Neural cell (in vitro differentiated cells): ENCODE data around the gene TOGARAM2. TPM values are rescaled to one million over a fixed set of nuclear protein-coding genes. Genes with fewer than 3 reads are reported as not detected.

Source experiments
- H2AFZ ChIP-seq: fragments of 200-600, 300-800 bp; sonication (generic), shearing (Covaris generic); 2 replicates; pipeline ENCODE4 v1.6.0; 2014; ENCODE audit warnings: low read depth, mild to moderate bottlenecking, antibody characterized with exemption, low read length, moderate library complexity
- H3F3A ChIP-seq: fragments of 200-600 bp; shearing (Covaris generic); 2 replicates; pipeline ENCODE4 v1.6.1; 2016; ENCODE audit warnings: mild to moderate bottlenecking, moderate library complexity, mixed read lengths, antibody characterized with exemption, low read length; ENCODE audit not compliant: insufficient read depth, poor library complexity, severe bottlenecking
- H3K27ac ChIP-seq: fragments of 200-600, 300-800 bp; sonication (generic), shearing (Covaris generic); 2 replicates; pipeline ENCODE4 v1.5.1; 2014; ENCODE audit warnings: mild to moderate bottlenecking, low read length, moderate library complexity
- H3K27me3 ChIP-seq: fragments of 300-800, 200-600 bp; sonication (generic), shearing (Covaris generic); 2 replicates; pipeline ENCODE4 v1.6.0; 2014; ENCODE audit warnings: mild to moderate bottlenecking, low read depth, low read length, moderate library complexity; ENCODE audit not compliant: insufficient read depth
- H3K36me3 ChIP-seq: fragments of 300-800, 200-600 bp; sonication (generic), shearing (Covaris generic); 2 replicates; pipeline ENCODE4 v1.5.1; 2014; ENCODE audit warnings: mild to moderate bottlenecking, antibody characterized with exemption, low read length, moderate library complexity; ENCODE audit not compliant: insufficient read depth
- H3K4me2 ChIP-seq: fragments of 300-800, 200-600 bp; sonication (generic), shearing (Covaris generic); 2 replicates; pipeline ENCODE4 v1.6.0; 2014; ENCODE audit warnings: mild to moderate bottlenecking, low read length
- H3K4me3 ChIP-seq: fragments of 300-800, 200-600 bp; sonication (generic), shearing (Covaris generic); 2 replicates; pipeline ENCODE4 v1.5.1; 2014; ENCODE audit warnings: mild to moderate bottlenecking, low read length, moderate library complexity
- H3K79me2 ChIP-seq: fragments of 200-600 bp; shearing (Covaris generic); replicated peaks from 2 replicates; pipeline ENCODE4 v1.6.0; 2014; ENCODE audit warnings: mild to moderate bottlenecking, low read length, moderate library complexity; ENCODE audit not compliant: insufficient read depth
- H3K9ac ChIP-seq: fragments of 300-800, 200-600 bp; sonication (generic), shearing (Covaris generic); 2 replicates; pipeline ENCODE4 v1.6.1; 2016; ENCODE audit warnings: mild to moderate bottlenecking, low read length, mixed read lengths
- H3K9me2 ChIP-seq: fragments of 200-600 bp; shearing (Covaris generic); 2 replicates; pipeline ENCODE4 v1.6.1; 2016; ENCODE audit warnings: mild to moderate bottlenecking, low read length, mixed read lengths; ENCODE audit not compliant: insufficient read depth
- H3K9me3 ChIP-seq: fragments of 200-600, 300-800 bp; sonication (generic), shearing (Covaris generic); 2 replicates; pipeline ENCODE4 v1.6.1; 2016; ENCODE audit warnings: mild to moderate bottlenecking, mixed run types, low read length, moderate library complexity, mixed read lengths
- H4K20me1 ChIP-seq: fragments of 200-600 bp; shearing (Covaris generic); 2 replicates; pipeline ENCODE4 v1.6.1; 2016; ENCODE audit warnings: mild to moderate bottlenecking, mixed run types; ENCODE audit not compliant: insufficient read depth
- EP300 ChIP-seq: fragments of 450-650 bp; conservative IDR thresholded peaks from 2 replicates; pipeline ENCODE4 v1.6.1; 2014; ENCODE audit warnings: antibody characterized with exemption, mild to moderate bottlenecking, moderate library complexity; ENCODE audit not compliant: poor library complexity, severe bottlenecking
- EZH2 ChIP-seq: fragments of 200-600, 300-800 bp; shearing (Covaris generic), sonication (generic); IDR thresholded peaks from 2 replicates; pipeline ENCODE4 v1.6.1; 2014; ENCODE audit warnings: antibody characterized with exemption, low read length, borderline replicate concordance, mild to moderate bottlenecking; ENCODE audit not compliant: insufficient read depth, poor library complexity, severe bottlenecking
- MXI1 ChIP-seq: fragments of 450-650 bp; conservative IDR thresholded peaks from 2 replicates; pipeline ENCODE4 v1.6.1; 2014; ENCODE audit warnings: antibody characterized with exemption, mild to moderate bottlenecking; ENCODE audit not compliant: poor library complexity, severe bottlenecking
- POLR2AphosphoS5 ChIP-seq: IDR thresholded peaks from 2 replicates; pipeline ENCODE4 v1.6.1; 2012
- RAD21 ChIP-seq: fragments of 450-650 bp; conservative IDR thresholded peaks from 2 replicates; pipeline ENCODE4 v1.6.1; 2014; ENCODE audit warnings: antibody characterized with exemption, mild to moderate bottlenecking, moderate library complexity
- SMC3 ChIP-seq: fragments of 450-650 bp; conservative IDR thresholded peaks from 2 replicates; pipeline ENCODE4 v1.6.1; 2014; ENCODE audit warnings: antibody characterized with exemption, mild to moderate bottlenecking, moderate library complexity; ENCODE audit not compliant: poor library complexity
- TAF1 ChIP-seq: IDR thresholded peaks from 2 replicates; pipeline ENCODE4 v1.6.1; 2012; ENCODE audit warnings: low read depth
- polyA plus RNA-seq: library from polyadenylated mRNA; depleted of rRNA; stranded (reverse); fragments of >200 nt; gene quantifications from 2 replicates; pipeline ENCODE4 v1.2.3, GENCODE V29; 2014
- TF ChIP-seq, protein P1 (sequence below): IDR thresholded peaks from 2 replicates; pipeline ENCODE4 v1.6.1; 2012; ENCODE audit warnings: borderline replicate concordance
- TF ChIP-seq, protein P2 (sequence below): fragments of 450-650 bp; IDR thresholded peaks from 2 replicates; pipeline ENCODE4 v1.5.1; 2014; ENCODE audit warnings: antibody characterized with exemption, mild to moderate bottlenecking, moderate library complexity; ENCODE audit not compliant: poor library complexity, severe bottlenecking

TOGARAM2 gene
- polyA plus RNA-seq, 1 donor from 2014 or later, result 0.10 TPM

DNA sequence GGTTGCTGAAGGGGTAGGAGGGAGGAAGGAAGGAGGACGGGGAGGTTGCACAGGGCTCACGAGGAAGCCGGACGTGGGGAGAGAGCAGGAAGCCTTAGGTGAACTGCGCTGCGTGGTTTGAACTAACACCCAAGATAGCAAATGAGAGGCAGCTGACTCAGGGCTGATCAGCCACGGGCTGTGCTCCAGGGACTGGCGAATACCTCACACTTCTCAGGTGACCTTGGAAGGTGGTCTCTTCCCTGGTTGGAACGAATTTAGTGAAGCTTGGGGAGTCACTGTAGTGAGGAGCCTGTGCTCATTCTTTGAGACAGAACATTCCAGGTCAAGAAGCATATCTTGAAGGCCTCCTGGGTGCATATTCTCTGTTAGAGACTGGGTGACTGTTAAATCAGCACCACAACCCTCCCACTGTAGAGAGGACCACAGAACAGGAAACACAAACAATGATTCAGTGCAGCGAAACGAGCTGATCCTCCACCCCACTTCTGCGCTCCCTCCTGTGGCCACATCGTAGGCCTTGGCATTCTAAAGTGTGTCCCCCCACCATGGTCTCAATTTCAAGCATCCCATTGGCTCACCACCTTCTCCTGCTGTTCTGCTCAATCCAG lies 33.8 kb downstream of the TOGARAM2 start:
- Histone ChIP-seq H3K4me3 (no peak overlapping the region), H3K9me3 (no peaks in the 10 kb centered on the region), H3K36me3 (no peaks in the 10 kb centered on the region), H3F3A (no peaks in the 10 kb centered on the region), H4K20me1 (no peaks in the 10 kb centered on the region), H3K27me3 (no peaks in the 10 kb centered on the region), H3K27ac (no peak overlapping the region), H2AFZ (no peak overlapping the region), H3K9me2 (no peaks in the 10 kb centered on the region), H3K4me2 (no peak overlapping the region), H3K79me2 (no peaks in the 10 kb centered on the region), H3K9ac (no peak overlapping the region)
- TF ChIP-seq, protein P1, sequence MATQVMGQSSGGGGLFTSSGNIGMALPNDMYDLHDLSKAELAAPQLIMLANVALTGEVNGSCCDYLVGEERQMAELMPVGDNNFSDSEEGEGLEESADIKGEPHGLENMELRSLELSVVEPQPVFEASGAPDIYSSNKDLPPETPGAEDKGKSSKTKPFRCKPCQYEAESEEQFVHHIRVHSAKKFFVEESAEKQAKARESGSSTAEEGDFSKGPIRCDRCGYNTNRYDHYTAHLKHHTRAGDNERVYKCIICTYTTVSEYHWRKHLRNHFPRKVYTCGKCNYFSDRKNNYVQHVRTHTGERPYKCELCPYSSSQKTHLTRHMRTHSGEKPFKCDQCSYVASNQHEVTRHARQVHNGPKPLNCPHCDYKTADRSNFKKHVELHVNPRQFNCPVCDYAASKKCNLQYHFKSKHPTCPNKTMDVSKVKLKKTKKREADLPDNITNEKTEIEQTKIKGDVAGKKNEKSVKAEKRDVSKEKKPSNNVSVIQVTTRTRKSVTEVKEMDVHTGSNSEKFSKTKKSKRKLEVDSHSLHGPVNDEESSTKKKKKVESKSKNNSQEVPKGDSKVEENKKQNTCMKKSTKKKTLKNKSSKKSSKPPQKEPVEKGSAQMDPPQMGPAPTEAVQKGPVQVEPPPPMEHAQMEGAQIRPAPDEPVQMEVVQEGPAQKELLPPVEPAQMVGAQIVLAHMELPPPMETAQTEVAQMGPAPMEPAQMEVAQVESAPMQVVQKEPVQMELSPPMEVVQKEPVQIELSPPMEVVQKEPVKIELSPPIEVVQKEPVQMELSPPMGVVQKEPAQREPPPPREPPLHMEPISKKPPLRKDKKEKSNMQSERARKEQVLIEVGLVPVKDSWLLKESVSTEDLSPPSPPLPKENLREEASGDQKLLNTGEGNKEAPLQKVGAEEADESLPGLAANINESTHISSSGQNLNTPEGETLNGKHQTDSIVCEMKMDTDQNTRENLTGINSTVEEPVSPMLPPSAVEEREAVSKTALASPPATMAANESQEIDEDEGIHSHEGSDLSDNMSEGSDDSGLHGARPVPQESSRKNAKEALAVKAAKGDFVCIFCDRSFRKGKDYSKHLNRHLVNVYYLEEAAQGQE, result no peak
- no peak for TF ChIP-seq SMC3
- no peak for TF ChIP-seq EZH2
- TF ChIP-seq, protein P2, sequence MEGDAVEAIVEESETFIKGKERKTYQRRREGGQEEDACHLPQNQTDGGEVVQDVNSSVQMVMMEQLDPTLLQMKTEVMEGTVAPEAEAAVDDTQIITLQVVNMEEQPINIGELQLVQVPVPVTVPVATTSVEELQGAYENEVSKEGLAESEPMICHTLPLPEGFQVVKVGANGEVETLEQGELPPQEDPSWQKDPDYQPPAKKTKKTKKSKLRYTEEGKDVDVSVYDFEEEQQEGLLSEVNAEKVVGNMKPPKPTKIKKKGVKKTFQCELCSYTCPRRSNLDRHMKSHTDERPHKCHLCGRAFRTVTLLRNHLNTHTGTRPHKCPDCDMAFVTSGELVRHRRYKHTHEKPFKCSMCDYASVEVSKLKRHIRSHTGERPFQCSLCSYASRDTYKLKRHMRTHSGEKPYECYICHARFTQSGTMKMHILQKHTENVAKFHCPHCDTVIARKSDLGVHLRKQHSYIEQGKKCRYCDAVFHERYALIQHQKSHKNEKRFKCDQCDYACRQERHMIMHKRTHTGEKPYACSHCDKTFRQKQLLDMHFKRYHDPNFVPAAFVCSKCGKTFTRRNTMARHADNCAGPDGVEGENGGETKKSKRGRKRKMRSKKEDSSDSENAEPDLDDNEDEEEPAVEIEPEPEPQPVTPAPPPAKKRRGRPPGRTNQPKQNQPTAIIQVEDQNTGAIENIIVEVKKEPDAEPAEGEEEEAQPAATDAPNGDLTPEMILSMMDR, result no peak
- TF ChIP-seq MXI1, result no peak
- TF ChIP-seq POLR2AphosphoS5, result no peak
- no peak for TF ChIP-seq TAF1
- no peak for TF ChIP-seq EP300
- TF ChIP-seq RAD21, result no peak

DNA sequence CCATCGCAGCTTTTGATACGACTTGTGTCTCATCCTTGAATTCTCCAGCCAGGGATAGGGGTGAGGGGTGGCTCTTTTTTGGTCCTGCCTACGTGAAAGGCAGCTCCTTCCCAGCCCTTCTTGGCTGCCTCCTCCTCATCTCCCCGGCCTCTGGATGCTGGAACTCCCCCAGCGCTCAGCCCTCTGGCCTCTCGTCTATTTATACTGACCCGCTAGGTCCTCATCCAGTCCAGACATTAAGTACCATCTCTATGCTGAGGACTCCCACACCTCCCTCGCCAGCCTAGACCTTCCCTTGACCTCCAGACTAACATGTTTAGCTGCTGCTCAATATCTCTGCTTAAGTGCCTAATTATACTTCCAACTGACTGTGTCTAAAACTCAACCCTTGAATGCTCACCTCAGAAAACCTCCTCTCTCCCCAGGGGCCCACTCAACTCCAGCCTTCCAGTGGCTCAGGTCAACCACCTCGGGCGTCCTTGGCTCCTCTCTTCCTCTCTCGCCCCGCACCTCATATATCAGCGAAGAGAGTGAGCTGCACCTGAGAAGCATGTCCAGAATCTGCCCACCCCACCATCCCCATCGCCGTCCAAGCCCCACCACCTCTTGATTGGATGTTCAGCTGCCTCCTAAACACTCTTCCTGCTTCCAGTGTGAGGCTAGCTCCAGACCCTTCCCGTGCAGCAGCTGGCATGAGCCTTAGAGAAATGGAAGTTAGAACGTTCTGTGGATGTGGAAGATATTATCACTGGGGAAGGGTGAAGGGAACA lies 34.8 kb downstream of the TOGARAM2 start:
- Histone ChIP-seq H3K79me2 (no peaks in the 10 kb centered on the region), H3K4me3 (no peak overlapping the region), H3K27me3 (no peaks in the 10 kb centered on the region), H4K20me1 (no peaks in the 10 kb centered on the region), H3F3A (no peaks in the 10 kb centered on the region), H3K4me2 (no peak overlapping the region), H2AFZ (no peak overlapping the region), H3K9me2 (no peaks in the 10 kb centered on the region), H3K27ac (no peak overlapping the region), H3K9ac (no peak overlapping the region), H3K9me3 (no peaks in the 10 kb centered on the region), H3K36me3 (no peaks in the 10 kb centered on the region)
- TF ChIP-seq POLR2AphosphoS5, result no peak
- TF ChIP-seq, protein P1, result no peak
- TF ChIP-seq, protein P2, result no peak
- TF ChIP-seq EZH2, result no peak
- no peak for TF ChIP-seq EP300
- TF ChIP-seq SMC3, result no peak
- no peak for TF ChIP-seq RAD21
- TF ChIP-seq TAF1, result no peak
- no peak for TF ChIP-seq MXI1
